Activated T-cell treated with anti-CD3 and anti-CD28 coated beads, Interleukin-2, amount 50 U/mL, for 24 hours (primary cell): ENCODE results near the gene NPTX2.
"Not testable (repeated sequence)": the region's sequence is repeated elsewhere in the genome, so short reads cannot be mapped to it uniquely, and the experiment has no call there.

Experiments
- DNase-seq: peaks from one replicate; pipeline ENCODE4 v3.0.0-alpha.2; 2020
- H3K27ac Mint-ChIP-seq: 2 replicates; pipeline ENCODE4 v1.8.0; 2020; ENCODE audit warnings: mild to moderate bottlenecking, mixed read lengths
- H3K27me3 Mint-ChIP-seq: 2 replicates; pipeline ENCODE4 v1.8.0; 2020; ENCODE audit warnings: mixed read lengths
- H3K36me3 Mint-ChIP-seq: 2 replicates; pipeline ENCODE4 v1.8.0; 2020; ENCODE audit warnings: low read depth, mixed read lengths
- H3K4me1 Mint-ChIP-seq: 2 replicates; pipeline ENCODE4 v1.8.0; 2020; ENCODE audit warnings: low read depth, mixed read lengths
- H3K4me3 Mint-ChIP-seq: 2 replicates; pipeline ENCODE4 v1.8.0; 2020; ENCODE audit warnings: mild to moderate bottlenecking, moderate library complexity, mixed read lengths
- H3K9me3 Mint-ChIP-seq: 2 replicates; pipeline ENCODE4 v1.8.0; 2020; ENCODE audit warnings: mixed read lengths

Gene NPTX2

GRCh38 chr7:98617051-98617959 lies at the start of gene NPTX2:
NPTX2 (plus strand) TSS chr7:98617285; CDS start chr7:98617462, 177 bp downstream.
- H3K9me3 Mint-ChIP-seq = peaks cover 2% of the 10 kb centered on the region
- no peak within 1 kb of the TSS for H3K27ac Mint-ChIP-seq
- H3K4me3 Mint-ChIP-seq = no peak within 1 kb of the TSS
- no peak for DNase-seq
- peaks cover 11% of the 10 kb centered on the region for H3K4me1 Mint-ChIP-seq
- H3K36me3 Mint-ChIP-seq = no peaks in the 10 kb centered on the region
- H3K27me3 Mint-ChIP-seq = peaks cover 75% of the 10 kb centered on the region

GRCh38 chr7:98567991-98568390 lies 49.1 kb upstream of the NPTX2 start:
- Mint-ChIP-seq H3K27me3 (peaks cover 12% of the 10 kb centered on the region), H3K36me3 (no peaks in the 10 kb centered on the region), H3K9me3 (peaks cover 7% of the 10 kb centered on the region), H3K27ac (no peak overlapping the region), H3K4me1 (no peaks in the 10 kb centered on the region), H3K4me3 (no peak overlapping the region)
- DNase-seq = no peak

GRCh38 chr7:98568891-98569290 lies 48.2 kb upstream of the NPTX2 start:
- no peak for DNase-seq

GRCh38 chr7:98569691-98570337 lies 47.3 kb upstream of the NPTX2 start:
- no peaks in the 10 kb centered on the region for H3K36me3 Mint-ChIP-seq
- no peaks in the 10 kb centered on the region for H3K4me1 Mint-ChIP-seq
- H3K27ac Mint-ChIP-seq = no peak overlapping the region
- H3K9me3 Mint-ChIP-seq = peaks cover under 1% of the 10 kb centered on the region
- H3K4me3 Mint-ChIP-seq = no peak overlapping the region
- peaks cover 3% of the 10 kb centered on the region for H3K27me3 Mint-ChIP-seq
- no peak for DNase-seq

More at GRCh38 chr7:98568891-98569290, 48.2 kb upstream of the NPTX2 start:
- H3K27me3 Mint-ChIP-seq = peaks cover 5% of the 10 kb centered on the region
- H3K36me3 Mint-ChIP-seq = no peaks in the 10 kb centered on the region
- H3K4me1 Mint-ChIP-seq = no peaks in the 10 kb centered on the region
- H3K4me3 Mint-ChIP-seq = no peak overlapping the region
- H3K27ac Mint-ChIP-seq = no peak overlapping the region
- H3K9me3 Mint-ChIP-seq = peaks cover 5% of the 10 kb centered on the region

GRCh38 chr7:98571006-98571405 lies 46.1 kb upstream of the NPTX2 start:
- Mint-ChIP-seq H3K27me3 (peaks cover 3% of the 10 kb centered on the region), H3K27ac (no peak overlapping the region), H3K36me3 (no peaks in the 10 kb centered on the region), H3K4me1 (no peaks in the 10 kb centered on the region), H3K4me3 (no peak overlapping the region), H3K9me3 (peaks cover 5% of the 10 kb centered on the region)
- DNase-seq = no peak

GRCh38 chr7:98571986-98572385 lies 45.1 kb upstream of the NPTX2 start:
- no peak for DNase-seq
- no peaks in the 10 kb centered on the region for H3K36me3 Mint-ChIP-seq
- no peak overlapping the region for H3K27ac Mint-ChIP-seq
- H3K4me1 Mint-ChIP-seq = no peaks in the 10 kb centered on the region
- peaks cover 15% of the 10 kb centered on the region for H3K9me3 Mint-ChIP-seq
- H3K27me3 Mint-ChIP-seq = no peaks in the 10 kb centered on the region
- no peak overlapping the region for H3K4me3 Mint-ChIP-seq

- not testable (repeated sequence) for H3K27me3 Mint-ChIP-seq, H3K4me1 Mint-ChIP-seq, H3K36me3 Mint-ChIP-seq, H3K27ac Mint-ChIP-seq, DNase-seq, H3K4me3 Mint-ChIP-seq
- H3K9me3 Mint-ChIP-seq = peaks cover 16% of the 10 kb centered on the region
Observed at GRCh38 chr7:98572716-98573115, 44.4 kb upstream of the NPTX2 start.

GRCh38 chr7:98573816-98574215 lies 43.3 kb upstream of the NPTX2 start:
- no peaks in the 10 kb centered on the region for H3K36me3 Mint-ChIP-seq
- DNase-seq = no peak
- H3K27me3 Mint-ChIP-seq = no peaks in the 10 kb centered on the region
- H3K27ac Mint-ChIP-seq = no peak overlapping the region
- H3K4me1 Mint-ChIP-seq = no peaks in the 10 kb centered on the region
- no peak overlapping the region for H3K4me3 Mint-ChIP-seq
- peaks cover 16% of the 10 kb centered on the region for H3K9me3 Mint-ChIP-seq

GRCh38 chr7:98575878-98576277 lies 41.2 kb upstream of the NPTX2 start:
- Mint-ChIP-seq H3K4me1 (no peaks in the 10 kb centered on the region), H3K9me3 (peaks cover 16% of the 10 kb centered on the region), H3K27ac (no peak overlapping the region), H3K36me3 (no peaks in the 10 kb centered on the region), H3K4me3 (no peak overlapping the region), H3K27me3 (peaks cover 7% of the 10 kb centered on the region)
- DNase-seq = no peak

GRCh38 chr7:98584830-98585229 lies 32.3 kb upstream of the NPTX2 start:
- Mint-ChIP-seq H3K36me3 (no peaks in the 10 kb centered on the region), H3K4me3 (no peak overlapping the region), H3K27ac (no peak overlapping the region), H3K27me3 (peaks cover 21% of the 10 kb centered on the region), H3K9me3 (peaks cover 6% of the 10 kb centered on the region), H3K4me1 (no peaks in the 10 kb centered on the region)
- no peak for DNase-seq

- H3K4me1 Mint-ChIP-seq = no peaks in the 10 kb centered on the region
- H3K9me3 Mint-ChIP-seq = no peaks in the 10 kb centered on the region
- DNase-seq = no peak
- no peak overlapping the region for H3K4me3 Mint-ChIP-seq
- H3K27me3 Mint-ChIP-seq = peaks cover 9% of the 10 kb centered on the region
- no peaks in the 10 kb centered on the region for H3K36me3 Mint-ChIP-seq
- H3K27ac Mint-ChIP-seq = no peak overlapping the region
Observed at GRCh38 chr7:98591926-98592325, 25.2 kb upstream of the NPTX2 start.

GRCh38 chr7:98594348-98594747 lies 22.7 kb upstream of the NPTX2 start:
- Mint-ChIP-seq H3K27ac (no peak overlapping the region), H3K36me3 (no peaks in the 10 kb centered on the region), H3K4me3 (no peak overlapping the region), H3K4me1 (no peaks in the 10 kb centered on the region), H3K9me3 (no peaks in the 10 kb centered on the region), H3K27me3 (peaks cover 4% of the 10 kb centered on the region)
- no peak for DNase-seq

- Mint-ChIP-seq H3K27me3 (peaks cover 4% of the 10 kb centered on the region), H3K36me3 (no peaks in the 10 kb centered on the region), H3K9me3 (no peaks in the 10 kb centered on the region), H3K27ac (no peak overlapping the region), H3K4me3 (no peak overlapping the region), H3K4me1 (no peaks in the 10 kb centered on the region)
- no peak for DNase-seq
Observed at GRCh38 chr7:98594787-98595186, 22.3 kb upstream of the NPTX2 start.

- no peak for DNase-seq
- Mint-ChIP-seq H3K27me3 (peaks cover 4% of the 10 kb centered on the region), H3K36me3 (no peaks in the 10 kb centered on the region), H3K9me3 (no peaks in the 10 kb centered on the region), H3K4me1 (no peaks in the 10 kb centered on the region), H3K4me3 (no peak overlapping the region), H3K27ac (no peak overlapping the region)
Observed at GRCh38 chr7:98598846-98599615, 18.1 kb upstream of the NPTX2 start.
